Stimulated activated CD4-positive, alpha-beta T cell treated with anti-CD3 and anti-CD28 coated beads, TNF-alpha, amount 100 ng/mL, for 1 hour (primary cell): ENCODE data around the gene PLEKHO2.

Source experiments
- DNase-seq, 3 donors: peaks; one replicate each; pipeline ENCODE4 v3.0.0-alpha.2; 2020; ENCODE audit warnings: low read depth in 3 of 3, low spot score in 1 of 3

Gene PLEKHO2

GRCh38 chr15:64912379-64913325, 70.9 kb downstream of the PLEKHO2 start:
- no peak for DNase-seq

- DNase-seq: no peak
Measured at GRCh38 chr15:64915518-64916227, 74.0 kb downstream of the PLEKHO2 start.

- no peak for DNase-seq
Measured at GRCh38 chr15:64916365-64916764, 74.7 kb downstream of the PLEKHO2 start.

- DNase-seq: no peak
Measured at GRCh38 chr15:64917211-64917610, 75.5 kb downstream of the PLEKHO2 start.
